GM19035 (cell line): Measurements from ENCODE around the gene BPIFA2.
"Not testable (repeated sequence)": the region's sequence is repeated elsewhere in the genome, so short reads cannot be mapped to it uniquely, and the experiment has no call there.

Experiments
- ATAC-seq: cut with Tn5 transposase; IDR thresholded peaks from one replicate; pipeline ENCODE4 v1.9.1; 2021; ENCODE audit not compliant: unreplicated experiment

Gene BPIFA2

GRCh38 chr20:33159713-33160112 lies 8.2 kb upstream of the BPIFA2 start:
- ATAC-seq, result no peak

GRCh38 chr20:33160681-33161080 lies 7.3 kb upstream of the BPIFA2 start:
- no peak for ATAC-seq

DNA sequence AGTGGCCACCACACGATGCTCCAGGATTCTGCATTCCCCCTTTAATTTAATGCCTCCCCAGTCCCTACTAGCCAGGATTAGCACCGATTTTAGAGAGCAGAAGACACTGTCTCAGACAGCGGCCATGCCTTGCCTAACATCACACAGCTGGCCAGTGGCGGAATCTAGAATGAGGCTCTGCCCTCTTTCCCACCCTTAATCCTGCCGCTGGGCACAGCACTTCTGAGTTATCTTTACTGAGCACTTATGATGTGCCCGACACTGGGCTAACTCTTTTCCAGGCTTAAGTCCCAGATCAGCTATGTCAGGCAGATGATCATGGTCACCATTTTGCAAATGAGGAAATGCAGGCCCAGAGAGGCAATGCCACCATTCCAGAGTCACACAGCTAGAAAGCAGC lies 5.6 kb upstream of the BPIFA2 start:
- ATAC-seq, result no peak

GRCh38 chr20:33162753-33163152 lies 5.2 kb upstream of the BPIFA2 start:
- no peak for ATAC-seq

DNA sequence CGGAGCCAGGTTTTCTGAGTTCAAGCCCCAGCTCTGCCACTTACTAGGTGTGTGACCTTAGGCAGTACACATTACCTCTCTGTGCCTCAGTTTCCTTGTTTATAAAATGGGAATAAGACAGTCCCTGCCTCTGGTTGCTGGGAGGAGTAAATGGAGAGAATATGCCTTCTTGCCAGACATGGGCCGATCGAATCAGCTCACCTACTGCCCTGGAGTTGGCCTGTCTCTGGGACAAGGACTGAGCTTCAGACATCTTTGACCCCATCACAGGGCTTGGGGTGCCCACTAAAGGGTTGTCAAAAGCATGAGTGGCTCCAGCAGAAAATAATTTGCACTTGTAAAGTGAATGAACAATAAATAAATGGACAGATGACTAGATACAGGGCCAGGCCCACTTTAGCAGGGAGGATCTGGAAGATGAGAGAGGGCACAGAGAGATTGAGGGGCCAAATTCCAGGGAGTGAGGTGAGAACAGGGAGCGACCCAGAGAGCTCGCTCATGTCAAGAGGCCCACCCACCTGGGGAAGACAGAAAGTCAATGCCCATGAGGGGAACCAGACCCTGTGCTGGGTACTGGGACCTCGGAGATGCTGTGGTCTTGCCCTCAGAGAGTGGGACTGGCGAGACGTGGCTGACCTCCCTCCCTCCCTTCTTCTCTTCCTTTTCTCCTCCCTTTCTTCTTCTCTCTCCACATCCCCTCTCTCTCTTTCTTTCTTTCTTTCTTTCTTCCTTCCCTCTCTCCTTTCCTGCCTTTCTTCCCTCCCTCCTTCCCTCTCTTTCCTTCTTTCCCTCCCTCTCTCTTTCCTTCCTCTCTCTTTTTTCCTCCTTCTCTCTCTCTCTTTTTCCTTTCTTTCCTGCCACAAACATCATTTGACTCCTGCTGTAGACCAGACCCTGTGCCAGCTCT lies 3.9 kb upstream of the BPIFA2 start:
- ATAC-seq, result no peak

DNA sequence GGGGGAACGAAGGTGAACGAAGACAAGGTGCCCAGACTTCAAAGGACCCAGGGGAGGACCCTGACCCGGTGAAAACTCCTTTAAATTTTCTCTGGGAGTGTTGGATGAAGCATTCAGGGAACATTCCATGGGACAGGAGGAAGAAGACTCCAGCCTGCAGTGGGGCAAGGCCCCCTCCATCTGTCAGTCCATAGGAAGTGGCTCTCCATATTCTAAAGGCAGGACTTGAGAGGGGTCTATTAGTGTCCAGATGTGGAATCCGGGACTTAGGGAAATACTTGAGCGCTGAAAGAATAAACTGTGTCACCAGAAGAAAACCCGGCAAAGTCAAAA lies 3.2 kb upstream of the BPIFA2 start:
- ATAC-seq, result no peak

DNA sequence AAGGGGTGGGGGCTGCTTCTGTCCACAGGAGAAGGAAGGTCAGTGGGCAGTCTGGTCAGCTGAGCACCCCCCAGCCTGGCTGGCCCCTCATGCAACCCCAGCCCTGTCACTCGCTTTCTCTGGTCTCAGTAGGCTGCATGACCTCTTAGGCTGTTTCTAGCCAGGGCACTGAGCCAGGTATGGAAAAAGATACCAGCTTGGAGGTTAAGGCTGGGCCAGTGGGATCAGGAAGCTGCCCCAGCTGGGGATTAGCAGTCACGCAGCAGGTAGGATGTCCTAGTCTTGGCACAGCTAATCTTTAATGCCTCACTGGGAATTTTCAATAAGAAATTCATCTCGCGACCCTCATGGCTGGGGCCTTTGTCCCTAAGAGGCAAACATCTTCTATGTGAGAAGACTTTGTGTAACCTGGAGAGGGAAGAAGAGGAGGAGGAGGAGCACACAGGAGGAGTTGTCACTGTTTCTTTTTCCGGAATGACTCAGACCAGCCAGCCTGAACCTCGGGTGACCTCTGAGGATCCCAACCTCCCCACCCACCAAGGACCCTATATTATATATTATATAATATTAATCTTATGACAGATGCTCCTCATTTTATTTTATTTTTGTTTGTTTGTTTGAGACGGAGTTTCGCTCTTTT lies 2.4 kb upstream of the BPIFA2 start:
- no peak for ATAC-seq

DNA sequence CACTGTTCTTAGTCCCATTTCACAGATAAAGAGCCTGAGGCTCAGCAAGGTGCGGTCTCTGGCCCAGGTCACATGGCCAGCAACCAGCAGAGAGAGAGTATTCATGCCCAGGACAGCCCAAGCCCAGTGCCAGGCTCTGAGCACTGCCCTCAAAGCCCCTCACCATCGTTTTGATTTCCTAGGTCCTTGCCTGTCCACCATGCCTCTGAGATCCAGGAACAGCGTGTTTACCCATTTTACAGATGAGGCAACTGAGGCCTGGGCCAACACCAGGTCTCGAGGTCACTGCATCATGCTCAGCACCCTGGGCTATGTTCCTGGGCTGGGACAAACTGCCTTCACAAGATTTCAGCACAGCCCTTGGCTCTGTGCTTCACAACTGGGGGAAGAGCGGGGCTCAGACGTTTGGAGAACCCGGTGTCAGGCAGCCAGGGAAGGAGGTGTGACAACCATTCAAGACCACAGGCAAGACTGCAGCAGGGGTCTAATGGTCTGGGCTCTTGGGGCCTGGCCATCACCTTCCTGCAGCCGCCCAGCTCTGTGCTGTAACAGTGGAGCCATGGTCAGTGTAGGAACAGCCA lies 1.3 kb upstream of the BPIFA2 start:
- ATAC-seq, result no peak

- no peak for ATAC-seq
These were observed 1.3 kb downstream of the BPIFA2 start for GRCh38 chr20:33169176-33169794.

DNA sequence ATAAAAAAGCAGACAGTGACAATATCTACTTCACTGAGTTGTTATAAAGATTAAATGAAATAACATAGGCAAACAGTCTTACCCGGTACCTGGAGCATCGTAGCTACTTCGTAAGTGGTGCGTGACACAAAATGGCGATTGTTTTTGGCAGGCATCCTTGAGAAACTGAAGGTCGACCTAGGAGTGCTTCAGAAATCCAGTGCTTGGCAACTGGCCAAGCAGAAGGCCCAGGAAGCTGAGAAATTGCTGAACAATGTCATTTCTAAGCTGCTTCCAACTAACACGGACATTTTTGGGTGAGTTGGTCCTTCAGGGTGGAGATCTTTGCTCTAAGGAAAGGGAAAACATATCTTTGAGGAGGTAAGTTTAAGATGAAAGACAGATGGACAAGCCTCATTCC lies 4.8 kb downstream of the BPIFA2 start:
- no peak for ATAC-seq

DNA sequence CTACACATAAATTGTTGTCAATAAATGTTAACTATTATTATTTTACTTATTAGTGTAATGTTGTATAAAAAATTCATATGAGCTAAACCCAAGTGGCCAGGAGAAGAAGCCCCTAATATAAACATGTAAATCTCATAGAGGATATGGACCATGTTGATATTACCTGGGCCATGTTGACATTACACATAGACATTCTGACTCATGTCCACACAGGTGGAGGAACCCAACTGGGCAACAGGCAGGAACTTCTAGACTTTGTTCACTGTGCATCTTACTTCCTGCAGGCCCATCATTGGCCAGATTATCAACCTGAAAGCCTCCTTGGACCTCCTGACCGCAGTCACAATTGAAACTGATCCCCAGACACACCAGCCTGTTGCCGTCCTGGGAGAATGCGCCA lies 7.2 kb downstream of the BPIFA2 start:
- ATAC-seq, result no peak

GRCh38 chr20:33176101-33176500 lies 8.1 kb downstream of the BPIFA2 start:
- no peak for ATAC-seq

DNA sequence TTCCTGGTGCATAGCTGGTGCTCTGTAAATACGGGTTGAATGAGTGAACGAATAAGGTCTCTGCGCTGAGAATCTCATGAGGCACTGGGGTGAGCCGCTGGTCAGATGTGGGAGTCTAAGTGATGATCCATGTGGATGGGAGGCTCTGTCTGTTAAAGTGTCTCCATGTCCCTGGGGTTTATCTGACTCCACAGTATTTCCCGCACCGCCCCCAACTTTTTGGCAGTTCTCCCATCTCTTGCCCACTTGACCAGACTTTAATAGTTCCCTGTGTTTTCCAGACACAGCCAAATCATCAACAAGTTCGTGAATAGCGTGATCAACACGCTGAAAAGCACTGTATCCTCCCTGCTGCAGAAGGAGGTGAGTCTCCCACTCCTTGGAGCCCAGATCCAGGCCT lies 9.9 kb downstream of the BPIFA2 start:
- ATAC-seq, result no peak

DNA sequence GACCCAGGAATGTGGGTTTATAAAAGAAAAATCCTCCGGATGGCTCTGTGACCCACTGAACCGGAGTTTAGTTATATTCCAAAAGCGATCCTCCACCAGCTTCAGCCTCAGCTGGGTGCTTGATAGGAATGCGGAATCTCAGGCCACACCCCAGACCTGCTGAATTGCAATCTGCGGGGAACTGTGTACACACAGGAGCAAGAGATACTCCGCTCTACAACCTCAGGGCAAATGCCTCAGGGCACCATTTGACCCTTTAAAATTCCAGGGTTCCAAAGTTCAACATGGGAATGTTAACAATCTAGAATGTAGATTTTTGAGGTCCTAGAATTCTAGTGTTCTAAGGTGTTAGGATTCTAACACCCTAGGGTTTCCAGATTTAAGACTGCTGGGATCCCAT lies 10.8 kb downstream of the BPIFA2 start:
- ATAC-seq, result no peak

DNA sequence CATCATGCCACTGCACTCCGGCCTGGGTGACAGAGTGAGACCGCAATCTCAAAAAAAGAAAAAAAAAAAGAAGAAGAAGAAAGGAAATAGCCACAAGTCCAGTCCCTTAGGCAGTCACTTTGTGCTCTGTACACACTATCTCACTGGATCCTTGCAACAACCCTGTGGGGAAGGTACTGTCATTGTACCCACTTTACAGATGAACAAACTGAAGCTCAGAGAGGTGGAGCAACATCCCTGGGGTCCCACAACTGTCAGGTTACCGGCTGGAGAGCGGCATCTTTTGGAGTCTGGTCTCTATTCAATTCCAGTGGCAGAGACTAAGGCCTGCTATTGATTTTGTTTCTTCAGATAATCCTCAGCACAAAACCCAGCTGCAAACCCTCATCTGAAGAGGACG lies 12.2 kb downstream of the BPIFA2 start:
- ATAC-seq, result no peak

GRCh38 chr20:33181482-33182093 lies 13.6 kb downstream of the BPIFA2 start:
- no peak for ATAC-seq

- no peak for ATAC-seq
These were observed 15.4 kb downstream of the BPIFA2 start for GRCh38 chr20:33183312-33183711.

DNA sequence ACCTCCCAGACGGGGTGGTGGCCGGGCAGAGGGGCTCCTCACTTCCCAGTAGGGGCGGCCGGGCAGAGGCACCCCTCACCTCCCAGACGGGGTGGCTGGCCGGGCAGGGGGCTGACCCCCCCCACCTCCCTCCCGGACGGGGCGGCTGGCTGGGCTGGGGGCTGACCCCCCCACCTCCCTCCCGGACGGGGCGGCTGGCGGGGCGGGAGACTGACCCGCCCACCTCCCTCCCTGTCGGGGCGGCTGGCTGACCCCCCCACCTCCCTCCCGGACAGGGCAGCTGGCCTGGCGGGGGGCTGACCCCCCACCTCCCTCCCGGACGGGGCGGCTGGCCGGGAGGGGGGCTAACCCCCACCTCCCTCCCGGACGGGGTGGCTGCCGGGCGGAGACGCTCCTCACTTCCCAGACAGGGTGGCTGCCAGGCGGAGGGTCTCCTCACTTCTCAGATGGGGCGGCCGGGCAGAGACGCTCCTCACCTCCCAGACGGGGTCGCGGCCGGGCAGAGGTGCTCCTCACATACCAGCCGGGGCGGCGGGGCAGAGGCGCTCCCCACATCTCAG lies 17.2 kb downstream of the BPIFA2 start:
- not testable (repeated sequence) for ATAC-seq

DNA sequence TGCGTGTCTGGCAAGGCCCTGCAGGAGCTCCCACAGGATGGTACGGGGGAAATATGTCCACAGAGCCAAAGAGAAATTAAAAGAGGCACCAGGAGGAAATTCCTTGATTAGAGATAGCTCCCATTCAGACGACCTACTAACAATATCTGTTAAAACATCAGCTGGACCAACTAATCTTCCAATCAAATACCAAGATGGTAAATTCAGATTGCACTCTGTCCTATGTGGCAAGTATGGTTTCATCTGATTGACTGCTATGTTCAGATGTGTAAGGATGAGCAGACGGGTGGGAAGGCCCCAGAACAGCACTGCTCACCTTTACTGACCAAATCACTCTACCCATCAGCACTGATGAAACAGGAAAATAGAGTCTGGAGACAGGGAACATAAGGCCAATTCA lies 19.5 kb downstream of the BPIFA2 start:
- ATAC-seq, result no peak

DNA sequence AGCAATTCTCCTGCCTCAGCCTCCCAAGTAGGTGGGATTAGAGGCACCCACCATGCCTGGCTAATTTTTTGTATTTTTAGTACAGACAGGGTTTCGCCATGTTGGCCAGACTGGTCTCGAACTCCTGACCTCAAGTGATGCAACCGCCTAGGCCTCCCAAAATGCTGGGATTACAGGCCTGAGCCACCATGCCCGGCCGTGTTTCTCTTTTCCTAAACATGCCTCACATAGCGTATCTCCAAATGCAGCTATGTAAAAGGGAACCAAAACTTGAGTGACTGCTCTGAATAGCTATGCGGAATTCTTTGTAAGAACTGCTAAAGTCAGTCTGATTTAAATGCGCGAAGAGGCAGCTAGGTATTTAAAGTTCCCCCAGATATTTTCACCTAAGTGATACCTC lies 20.5 kb downstream of the BPIFA2 start:
- no peak for ATAC-seq

DNA sequence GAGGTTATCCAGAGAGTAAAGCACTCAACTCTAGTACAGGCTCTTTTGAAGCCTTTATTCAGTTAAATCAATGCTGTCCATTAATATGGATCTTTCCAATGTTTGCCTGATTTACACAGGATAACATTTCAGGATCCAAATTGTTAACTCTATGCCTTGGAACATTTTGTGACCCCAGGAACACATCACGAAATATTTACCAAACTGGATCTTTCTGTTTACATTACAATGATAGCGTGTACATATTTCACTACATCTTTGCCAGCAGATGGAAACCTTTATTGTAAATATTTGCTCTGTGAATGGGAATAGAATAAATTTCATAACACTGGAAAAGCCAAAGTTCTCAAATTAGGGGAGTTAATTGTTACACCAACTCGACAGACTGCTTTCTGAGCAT lies 23.5 kb downstream of the BPIFA2 start:
- no peak for ATAC-seq
